Measurements from ENCODE around the gene ROBO3. TPM values are rescaled to one million over a fixed set of nuclear protein-coding genes. Genes with fewer than 3 reads are reported as not detected.

ROBO3 gene
- total RNA-seq = 3.7 and 9.2 TPM in 2 replicates

DNA sequence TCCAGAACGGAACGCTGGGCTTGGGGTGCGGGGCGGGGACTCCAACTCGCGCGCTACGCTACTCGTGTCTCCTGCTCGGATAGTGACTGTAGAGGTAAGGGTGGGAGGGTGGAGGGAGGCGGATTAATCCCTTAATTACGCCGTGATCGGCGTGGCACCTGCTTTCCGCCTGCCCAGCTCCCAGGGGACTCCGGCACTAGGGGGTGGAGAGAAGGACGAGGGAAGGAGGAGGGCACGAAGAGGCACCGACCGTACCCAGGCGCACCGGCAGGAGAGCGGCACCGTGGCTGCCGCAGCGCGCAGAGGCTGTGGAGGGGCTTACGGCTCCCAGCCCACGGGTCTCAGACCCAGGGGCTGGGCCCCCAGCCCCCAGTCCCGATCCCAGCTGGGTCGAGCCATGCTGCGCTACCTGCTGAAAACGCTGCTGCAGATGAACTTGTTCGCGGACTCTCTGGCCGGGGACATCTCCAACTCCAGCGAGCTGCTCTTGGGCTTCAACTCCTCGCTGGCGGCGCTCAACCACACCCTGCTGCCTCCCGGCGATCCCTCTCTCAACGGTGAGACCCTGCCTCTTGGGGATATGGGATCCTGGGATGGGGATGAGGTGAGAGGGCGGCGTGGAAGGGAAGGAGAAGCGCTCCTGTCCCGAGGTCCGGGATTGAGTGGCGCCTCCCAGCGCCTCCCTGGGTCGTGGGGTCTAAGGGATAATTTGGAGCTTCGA is at the start of gene ROBO3:
ROBO3 (plus strand) TSS at position 252 of the 721 bp plus-strand sequence; CDS start at position 398, 146 bp downstream.

DNA sequence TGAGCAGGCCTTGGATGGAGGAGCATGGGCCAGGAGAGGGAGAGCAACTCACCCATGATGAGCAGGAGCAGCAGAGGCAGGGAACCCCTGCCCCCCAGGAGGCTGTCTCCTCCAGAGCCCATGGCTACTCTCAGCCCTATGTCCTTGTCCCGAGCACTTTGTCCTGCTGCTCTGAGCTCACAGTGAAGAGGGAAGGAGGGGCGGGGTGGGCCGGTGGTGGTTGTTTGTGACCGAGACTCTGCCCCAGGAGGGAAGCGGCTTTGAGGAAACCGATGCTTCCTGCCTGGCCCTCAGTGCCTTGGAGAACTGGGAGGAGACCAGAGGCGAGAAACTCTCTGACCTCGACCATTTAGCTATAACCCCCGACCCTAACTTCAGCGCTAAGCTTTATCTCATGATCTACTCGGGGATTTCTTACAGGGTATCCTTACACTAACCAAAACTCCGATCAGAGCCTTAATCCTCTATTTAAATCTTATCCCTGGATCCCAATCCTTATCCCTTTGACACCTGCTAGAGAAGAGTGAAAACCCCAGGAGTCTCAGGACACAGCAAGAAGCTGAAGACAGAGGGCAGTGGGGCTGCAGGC is 32.5 kb downstream of the ROBO3 start, which contains the start of gene ROBO4:
ROBO4 (minus strand) TSS at position 192 of the 589 bp plus-strand sequence; CDS start at position 122, 70 bp downstream.

DNA sequence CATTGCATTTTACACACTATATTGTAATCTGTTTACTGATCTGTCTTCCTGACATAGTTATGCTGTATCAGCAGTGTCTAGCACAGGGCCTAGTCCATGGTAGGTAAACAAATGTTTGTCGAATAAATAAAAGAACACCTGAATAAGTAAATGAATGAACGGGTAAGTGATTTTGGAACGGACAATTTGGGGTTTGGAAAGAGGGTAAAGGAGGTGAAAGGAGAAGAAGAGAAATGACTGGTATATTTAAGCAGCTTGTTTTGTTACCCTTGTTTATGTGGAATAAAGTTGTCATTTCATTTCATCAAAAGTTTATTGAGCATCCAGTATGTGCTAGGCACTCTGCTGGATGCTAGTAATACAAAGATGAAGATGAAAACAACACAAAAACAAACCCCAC is 53.7 kb downstream of the ROBO3 start, which contains the start of gene HEPN1:
HEPN1 (plus strand) TSS at position 301 of the 400 bp plus-strand sequence.

Other genes with a start within 250 kb of the ROBO3 start
- 9.7 and 17.3 TPM in 2 replicates for gene TBRG1, start 242.6 kb upstream of the ROBO3 start, total RNA-seq
- 11.2 and 18.4 TPM in 2 replicates for gene SIAE, start 191.7 kb upstream of the ROBO3 start, total RNA-seq
- gene SPA17, start 191.5 kb upstream of the ROBO3 start, total RNA-seq = 4.0 and 4.3 TPM in 2 replicates
- 0.31 and 0.81 TPM in 2 replicates for gene NRGN, start 125.5 kb upstream of the ROBO3 start, total RNA-seq
- gene VSIG2, start 113.2 kb upstream of the ROBO3 start, total RNA-seq = 0.44 and 1.1 TPM in 2 replicates
- 70.3 and 74.5 TPM in 2 replicates for gene ESAM, start 103.1 kb upstream of the ROBO3 start, total RNA-seq
- 5.0 and 9.3 TPM in 2 replicates for gene MSANTD2, start 65.0 kb upstream of the ROBO3 start, total RNA-seq
- gene ROBO4, start 32.4 kb downstream of the ROBO3 start, total RNA-seq = 204 and 396 TPM in 2 replicates
- 1.2 TPM in 1 of 2 replicates, not detected in the other for gene HEPN1, start 53.8 kb downstream of the ROBO3 start, total RNA-seq
- under 0.01 TPM in 1 of 2 replicates, not detected in the other for gene HEPACAM, start 70.6 kb downstream of the ROBO3 start, total RNA-seq
- gene CCDC15, start 88.8 kb downstream of the ROBO3 start, total RNA-seq = 1.3 and 3.8 TPM in 2 replicates
- gene SLC37A2, start 197.9 kb downstream of the ROBO3 start, total RNA-seq = 0.57 and 0.65 TPM in 2 replicates
- gene TMEM218, start 246.2 kb downstream of the ROBO3 start, total RNA-seq = 12.8 and 17.4 TPM in 2 replicates